HCT116 (cell line): ENCODE results near the gene UCHL5.

Experiments used
- ATF3 ChIP-seq: IDR thresholded peaks from 2 replicates; pipeline ENCODE4 v1.6.1; 2012
- EZH2phosphoT487 ChIP-seq: fragments of 200-600 bp; IDR thresholded peaks from 2 replicates; pipeline ENCODE4 v1.6.1; 2018; ENCODE audit warnings: antibody characterized with exemption, borderline replicate concordance
- POLR2A ChIP-seq: IDR thresholded peaks from 2 replicates; pipeline ENCODE4 v1.7.0; 2011; ENCODE audit warnings: borderline replicate concordance; ENCODE audit not compliant: insufficient read depth, insufficient read length; ENCODE audit errors: extremely low read depth
- RAD21 ChIP-seq: IDR thresholded peaks from 2 replicates; pipeline ENCODE4 v1.6.1; 2012; ENCODE audit warnings: low read depth, mild to moderate bottlenecking
- ZBTB33 ChIP-seq: IDR thresholded peaks from 2 replicates; pipeline ENCODE4 v1.6.1; 2011; ENCODE audit warnings: mild to moderate bottlenecking, low read length, moderate library complexity; ENCODE audit not compliant: insufficient replicate concordance; ENCODE audit errors: extremely low read depth
- TF ChIP-seq, protein P1 (sequence below), 3 experiments: fragments of 200-600 bp in 1 of 3; sonication (generic) in 1 of 3; IDR thresholded peaks in 2 of 3; conservative IDR thresholded peaks in 1 of 3; 2 replicates each; pipeline ENCODE4 v1.5.1; 2012 to 2017; ENCODE audit warnings: low read depth in 2 of 3, low read length in 2 of 3, antibody characterized with exemption in 1 of 3, borderline replicate concordance in 1 of 3, control low read depth in 1 of 3, mild to moderate bottlenecking in 1 of 3, mixed read lengths in 1 of 3, mixed run types in 1 of 3, moderate library complexity in 1 of 3; ENCODE audit not compliant: insufficient read depth in 1 of 3

DNA sequence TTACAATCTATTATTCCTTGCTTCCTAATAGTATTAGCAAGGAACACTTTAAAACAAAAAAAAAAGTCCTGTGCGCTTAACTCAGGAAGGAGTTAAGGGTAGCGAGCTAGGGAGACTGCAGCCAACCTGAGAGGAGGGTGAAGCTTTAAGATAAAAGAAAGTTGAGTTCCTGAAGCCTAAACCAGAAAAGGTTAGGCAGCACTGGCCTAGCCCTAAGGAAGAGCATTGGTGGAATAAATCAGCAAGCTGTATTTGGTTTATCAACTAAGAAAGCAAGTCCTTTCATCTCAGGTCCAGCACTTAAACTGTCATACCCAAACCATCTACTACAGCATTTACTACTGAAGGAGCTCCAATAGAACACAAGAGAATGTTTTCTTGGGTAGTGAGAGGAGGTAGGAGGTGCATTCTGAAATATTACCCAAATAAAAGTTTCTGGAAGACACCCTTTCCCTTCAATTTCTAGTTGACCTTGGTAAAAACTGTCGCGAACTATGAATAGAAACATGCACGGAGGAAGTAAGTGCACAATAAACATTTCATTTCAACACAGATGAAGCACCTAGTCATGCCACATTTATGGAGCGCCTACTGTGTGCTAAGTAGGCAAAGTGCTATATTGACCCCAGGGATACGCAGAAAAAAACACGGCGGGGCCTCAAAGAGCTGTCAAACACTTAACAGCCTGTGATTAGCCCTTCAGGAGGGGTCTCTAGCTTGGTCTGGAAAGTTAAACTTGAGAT, 44.8 kb upstream of the UCHL5 start:
- TF ChIP-seq ATF3 (no peak), POLR2A (no peak), EZH2phosphoT487 (no peak), ZBTB33 (no peak), RAD21 (no peak)
- TF ChIP-seq, protein P1, sequence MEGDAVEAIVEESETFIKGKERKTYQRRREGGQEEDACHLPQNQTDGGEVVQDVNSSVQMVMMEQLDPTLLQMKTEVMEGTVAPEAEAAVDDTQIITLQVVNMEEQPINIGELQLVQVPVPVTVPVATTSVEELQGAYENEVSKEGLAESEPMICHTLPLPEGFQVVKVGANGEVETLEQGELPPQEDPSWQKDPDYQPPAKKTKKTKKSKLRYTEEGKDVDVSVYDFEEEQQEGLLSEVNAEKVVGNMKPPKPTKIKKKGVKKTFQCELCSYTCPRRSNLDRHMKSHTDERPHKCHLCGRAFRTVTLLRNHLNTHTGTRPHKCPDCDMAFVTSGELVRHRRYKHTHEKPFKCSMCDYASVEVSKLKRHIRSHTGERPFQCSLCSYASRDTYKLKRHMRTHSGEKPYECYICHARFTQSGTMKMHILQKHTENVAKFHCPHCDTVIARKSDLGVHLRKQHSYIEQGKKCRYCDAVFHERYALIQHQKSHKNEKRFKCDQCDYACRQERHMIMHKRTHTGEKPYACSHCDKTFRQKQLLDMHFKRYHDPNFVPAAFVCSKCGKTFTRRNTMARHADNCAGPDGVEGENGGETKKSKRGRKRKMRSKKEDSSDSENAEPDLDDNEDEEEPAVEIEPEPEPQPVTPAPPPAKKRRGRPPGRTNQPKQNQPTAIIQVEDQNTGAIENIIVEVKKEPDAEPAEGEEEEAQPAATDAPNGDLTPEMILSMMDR (IDR thresholded peaks at IDR 0.05 in 2 of 3, conservative IDR thresholded peaks at IDR 0.05 in 1 of 3; ENCODE audit: borderline replicate concordance in 1 of 3, insufficient read depth in 1 of 3, low read depth in 2 of 3, low read length in 2 of 3): no peak
